Spleen (tissue), 7 donors: Measurements from ENCODE around the gene RBMS3.

Source experiments
- POLR2A ChIP-seq, 3 donors: fragments of 450-650 bp; IDR thresholded peaks; one replicate each; pipeline ENCODE4 v1.5.1; 2017; ENCODE audit warnings: antibody characterized with exemption in 3 of 3, mild to moderate bottlenecking in 1 of 3
- TF ChIP-seq, protein P1 (sequence below), 11 experiments: fragments of 200-600 bp in 7 of 11; fragments of 450-650 bp in 4 of 11; sonication (generic) in 4 of 11; IDR thresholded peaks in 8 of 11; conservative IDR thresholded peaks in 3 of 11; 1 replicate in 7 of 11; 2 replicates in 4 of 11; pipeline versions ENCODE4 v1.4.0 to v1.8.0; 2016 to 2021; ENCODE audit warnings: antibody characterized with exemption in 11 of 11, inconsistent platforms in 4 of 11, mild to moderate bottlenecking in 1 of 11
- donor health status: DM: no; HTN: no; CAD: no; lungs with moderate emphysema.
- donor health status: DM: no; HTN: no; CAD: no.
- donor health status: DM: no; HTN: no; CAD: no.

DNA sequence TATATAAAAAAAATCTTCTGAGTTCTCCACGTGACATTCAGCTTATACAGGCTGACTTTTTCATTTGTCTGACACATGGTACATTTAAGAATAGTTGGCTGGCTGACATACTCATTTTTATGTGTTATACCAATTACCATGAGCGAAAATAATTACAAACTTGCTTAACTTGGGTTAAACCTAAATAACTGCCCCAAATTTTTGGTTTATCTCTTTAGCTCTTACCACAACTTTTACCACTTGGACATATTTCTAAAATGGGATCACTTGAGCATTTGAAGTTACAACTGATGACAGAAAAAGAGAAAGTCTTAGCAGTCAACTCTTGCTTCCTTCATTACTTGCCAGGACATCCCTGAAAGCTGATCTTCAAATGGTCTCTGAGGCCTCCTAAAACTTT is 618.1 kb downstream of the RBMS3 start:
- TF ChIP-seq, protein P1, sequence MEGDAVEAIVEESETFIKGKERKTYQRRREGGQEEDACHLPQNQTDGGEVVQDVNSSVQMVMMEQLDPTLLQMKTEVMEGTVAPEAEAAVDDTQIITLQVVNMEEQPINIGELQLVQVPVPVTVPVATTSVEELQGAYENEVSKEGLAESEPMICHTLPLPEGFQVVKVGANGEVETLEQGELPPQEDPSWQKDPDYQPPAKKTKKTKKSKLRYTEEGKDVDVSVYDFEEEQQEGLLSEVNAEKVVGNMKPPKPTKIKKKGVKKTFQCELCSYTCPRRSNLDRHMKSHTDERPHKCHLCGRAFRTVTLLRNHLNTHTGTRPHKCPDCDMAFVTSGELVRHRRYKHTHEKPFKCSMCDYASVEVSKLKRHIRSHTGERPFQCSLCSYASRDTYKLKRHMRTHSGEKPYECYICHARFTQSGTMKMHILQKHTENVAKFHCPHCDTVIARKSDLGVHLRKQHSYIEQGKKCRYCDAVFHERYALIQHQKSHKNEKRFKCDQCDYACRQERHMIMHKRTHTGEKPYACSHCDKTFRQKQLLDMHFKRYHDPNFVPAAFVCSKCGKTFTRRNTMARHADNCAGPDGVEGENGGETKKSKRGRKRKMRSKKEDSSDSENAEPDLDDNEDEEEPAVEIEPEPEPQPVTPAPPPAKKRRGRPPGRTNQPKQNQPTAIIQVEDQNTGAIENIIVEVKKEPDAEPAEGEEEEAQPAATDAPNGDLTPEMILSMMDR (IDR thresholded peaks at IDR 0.05 in 8 of 11, conservative IDR thresholded peaks at IDR 0.05 in 3 of 11) = no peak
- no peak for TF ChIP-seq POLR2A (IDR thresholded peaks at IDR 0.05)
